HEK293 (cell line): ENCODE data around the gene GALNT9.

Source experiments
- ZBTB21 ChIP-seq: fragments of 450-650 bp; formaldehyde crosslinking; IDR thresholded peaks from 2 replicates; pipeline ENCODE4 v1.5.1; 2017; ENCODE audit warnings: missing biosample characterization, missing genetic modification characterization
- ZNF548 ChIP-seq: fragments of 450-650 bp; formaldehyde crosslinking; IDR thresholded peaks from 2 replicates; pipeline ENCODE4 v1.5.1; 2016; ENCODE audit warnings: missing biosample characterization, missing genetic modification characterization
- ZNF785 ChIP-seq: fragments of 450-650 bp; formaldehyde crosslinking; IDR thresholded peaks from 2 replicates; pipeline ENCODE4 v1.5.1; 2016; ENCODE audit warnings: missing biosample characterization, missing genetic modification characterization
- TF ChIP-seq, protein P1 (sequence below): fragments of 450-650 bp; formaldehyde crosslinking; IDR thresholded peaks from 2 replicates; pipeline ENCODE4 v1.5.1; 2016; ENCODE audit warnings: missing biosample characterization, missing genetic modification characterization

DNA sequence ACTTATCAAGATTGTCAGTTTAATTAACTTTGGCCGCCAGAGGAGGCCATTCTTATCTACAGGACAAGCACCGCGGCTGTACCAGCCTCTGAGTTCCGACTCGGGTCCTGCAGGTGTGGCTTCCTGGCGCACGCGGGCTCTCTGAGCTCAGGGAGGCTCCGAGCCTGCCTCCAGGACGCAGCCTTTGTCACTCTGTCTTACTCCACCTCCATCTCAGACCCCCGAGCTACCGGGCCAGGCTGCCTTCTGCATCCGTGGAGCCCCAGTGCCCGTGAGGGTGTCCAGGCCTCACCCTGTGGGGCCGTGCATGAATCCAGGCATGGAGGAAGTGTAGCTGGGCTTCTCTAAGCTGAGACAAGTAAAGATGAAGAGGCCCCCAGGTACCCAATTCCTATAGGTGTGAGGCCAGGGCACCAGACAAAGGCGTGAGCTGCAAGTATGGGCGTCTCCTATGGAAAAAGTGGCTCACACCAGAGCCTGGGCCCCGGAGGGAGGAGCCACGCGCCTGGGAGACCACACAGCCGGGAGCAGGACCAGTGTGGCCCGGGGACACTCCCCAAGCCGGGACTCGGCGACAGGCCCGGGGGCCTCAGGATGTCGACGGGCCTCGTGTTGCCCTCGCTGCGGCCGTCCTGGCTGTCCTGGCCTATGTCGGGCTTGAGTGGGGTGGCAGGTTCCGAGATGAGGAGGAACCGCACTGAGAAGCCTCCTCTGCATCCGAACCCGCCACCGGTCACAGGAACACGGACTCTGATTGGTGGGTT, 142.3 kb downstream of the GALNT9 start:
- TF ChIP-seq ZNF548 (tag by site-specific recombination) (no peak), ZBTB21 (tag by site-specific recombination) (no peak), ZNF785 (tag by site-specific recombination) (no peak)
- TF ChIP-seq, protein P1, sequence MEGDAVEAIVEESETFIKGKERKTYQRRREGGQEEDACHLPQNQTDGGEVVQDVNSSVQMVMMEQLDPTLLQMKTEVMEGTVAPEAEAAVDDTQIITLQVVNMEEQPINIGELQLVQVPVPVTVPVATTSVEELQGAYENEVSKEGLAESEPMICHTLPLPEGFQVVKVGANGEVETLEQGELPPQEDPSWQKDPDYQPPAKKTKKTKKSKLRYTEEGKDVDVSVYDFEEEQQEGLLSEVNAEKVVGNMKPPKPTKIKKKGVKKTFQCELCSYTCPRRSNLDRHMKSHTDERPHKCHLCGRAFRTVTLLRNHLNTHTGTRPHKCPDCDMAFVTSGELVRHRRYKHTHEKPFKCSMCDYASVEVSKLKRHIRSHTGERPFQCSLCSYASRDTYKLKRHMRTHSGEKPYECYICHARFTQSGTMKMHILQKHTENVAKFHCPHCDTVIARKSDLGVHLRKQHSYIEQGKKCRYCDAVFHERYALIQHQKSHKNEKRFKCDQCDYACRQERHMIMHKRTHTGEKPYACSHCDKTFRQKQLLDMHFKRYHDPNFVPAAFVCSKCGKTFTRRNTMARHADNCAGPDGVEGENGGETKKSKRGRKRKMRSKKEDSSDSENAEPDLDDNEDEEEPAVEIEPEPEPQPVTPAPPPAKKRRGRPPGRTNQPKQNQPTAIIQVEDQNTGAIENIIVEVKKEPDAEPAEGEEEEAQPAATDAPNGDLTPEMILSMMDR = no peak
